Activated naive CD4-positive, alpha-beta T cell treated with anti-CD3 and anti-CD28 coated beads, Interleukin-2, amount 50 U/mL, for 72 hours (primary cell): ENCODE measurements around the gene LNX2. TPM values are rescaled to one million over a fixed set of nuclear protein-coding genes. Genes with fewer than 3 reads are reported as not detected.
A peak's percentile ranks its signal among the peaks of the same experiment; 100 is the strongest.

Experiments
- ATAC-seq, 2 donors: fragments of 150-1000 bp; cut with Tn5 transposase; 2 replicates each; pipeline ENCODE4 v1.10.0; 2021; ENCODE audit warnings: mild to moderate bottlenecking in 2 of 2, moderate library complexity in 2 of 2
- DNase-seq, 2 donors: peaks; one replicate each; pipeline ENCODE4 v3.0.0; 2021 to 2022; ENCODE audit warnings: low spot score in 2 of 2
- H3K27ac Mint-ChIP-seq, 2 donors: one replicate each; pipeline ENCODE4 v1.8.0; 2022; ENCODE audit warnings: mild to moderate bottlenecking in 2 of 2, mixed read lengths in 2 of 2
- H3K36me3 Mint-ChIP-seq, 2 donors: one replicate each; pipeline ENCODE4 v1.8.0; 2022; ENCODE audit warnings: mixed read lengths in 2 of 2
- H3K9me3 Mint-ChIP-seq, 2 donors: one replicate each; pipeline ENCODE4 v1.8.0; 2022; ENCODE audit warnings: mixed read lengths in 2 of 2
- total RNA-seq, 2 donors: library from RNA; stranded (reverse); gene quantifications; one replicate each; pipeline ENCODE4 v1.2.3, GENCODE V29; 2022

The LNX2 gene
- total RNA-seq, 2 donors from 2014 or later = 4.9 to 7.7 TPM

GRCh38 chr13:27522847-27523246 is 97.5 kb downstream of the LNX2 start:
- Mint-ChIP-seq H3K27ac (no peak overlapping the region), H3K36me3 (peaks cover 0 to 2% of the 10 kb centered on the region in 2 donors), H3K9me3 (peaks cover 0 to 2% of the 10 kb centered on the region in 2 donors)
- ATAC-seq (no peak), DNase-seq (no peak)

GRCh38 chr13:27516103-27516502 is 104.2 kb downstream of the LNX2 start:
- DNase-seq = no peak
- no peaks in the 10 kb centered on the region for H3K36me3 Mint-ChIP-seq
- H3K9me3 Mint-ChIP-seq = no peaks in the 10 kb centered on the region
- no peak for ATAC-seq
- no peak overlapping the region for H3K27ac Mint-ChIP-seq

GRCh38 chr13:27510082-27510481 is 110.2 kb downstream of the LNX2 start:
- H3K36me3 Mint-ChIP-seq = no peaks in the 10 kb centered on the region
- H3K9me3 Mint-ChIP-seq = no peaks in the 10 kb centered on the region
- no peak overlapping the region for H3K27ac Mint-ChIP-seq
- no peak for ATAC-seq
- DNase-seq = no peak

- DNase-seq (no peak), ATAC-seq (no peak)
- Mint-ChIP-seq H3K36me3 (no peaks in the 10 kb centered on the region), H3K27ac (peak overlapping the region in 1 of 2 donors; percentile 30), H3K9me3 (no peaks in the 10 kb centered on the region)
These were observed 111.5 kb downstream of the LNX2 start for GRCh38 chr13:27508802-27509201.

GRCh38 chr13:27505792-27506191 is 114.5 kb downstream of the LNX2 start:
- H3K36me3 Mint-ChIP-seq = no peaks in the 10 kb centered on the region
- ATAC-seq (no peak), DNase-seq (no peak)
- no peak overlapping the region for H3K27ac Mint-ChIP-seq
- no peaks in the 10 kb centered on the region for H3K9me3 Mint-ChIP-seq

- Mint-ChIP-seq H3K27ac (no peak overlapping the region), H3K9me3 (no peaks in the 10 kb centered on the region), H3K36me3 (no peaks in the 10 kb centered on the region)
- ATAC-seq (no peak), DNase-seq (no peak)
These were observed 115.5 kb downstream of the LNX2 start for GRCh38 chr13:27504868-27505194.

- ATAC-seq (no peak), DNase-seq (no peak)
- Mint-ChIP-seq H3K27ac (no peak overlapping the region), H3K9me3 (no peaks in the 10 kb centered on the region), H3K36me3 (no peaks in the 10 kb centered on the region)
These were observed 116.0 kb downstream of the LNX2 start for GRCh38 chr13:27504128-27504867.

GRCh38 chr13:27500806-27501534 is 119.4 kb downstream of the LNX2 start:
- no peak for ATAC-seq
- H3K27ac Mint-ChIP-seq = no peak overlapping the region
- no peaks in the 10 kb centered on the region for H3K9me3 Mint-ChIP-seq
- H3K36me3 Mint-ChIP-seq = no peaks in the 10 kb centered on the region
- DNase-seq = no peak

- ATAC-seq (no peak), DNase-seq (no peak)
- Mint-ChIP-seq H3K36me3 (no peaks in the 10 kb centered on the region), H3K9me3 (no peaks in the 10 kb centered on the region), H3K27ac (no peak overlapping the region)
These were observed 122.6 kb downstream of the LNX2 start for GRCh38 chr13:27497563-27498230.

- H3K9me3 Mint-ChIP-seq = no peaks in the 10 kb centered on the region
- H3K27ac Mint-ChIP-seq = no peak overlapping the region
- no peaks in the 10 kb centered on the region for H3K36me3 Mint-ChIP-seq
- DNase-seq (no peak), ATAC-seq (no peak)
These were observed 123.6 kb downstream of the LNX2 start for GRCh38 chr13:27496536-27497273.

GRCh38 chr13:27496006-27496405 is 124.3 kb downstream of the LNX2 start:
- H3K27ac Mint-ChIP-seq = no peak overlapping the region
- no peak for ATAC-seq

More at GRCh38 chr13:27496006-27496405, 124.3 kb downstream of the LNX2 start:
- no peaks in the 10 kb centered on the region for H3K36me3 Mint-ChIP-seq
- no peaks in the 10 kb centered on the region for H3K9me3 Mint-ChIP-seq
- DNase-seq = no peak

Other genes with a start within 250 kb of the LNX2 start
- 100 to 1,000 TPM; 133 to 190 TPM for gene GTF3A, start 195.9 kb downstream of the LNX2 start, total RNA-seq
- 10 to 100 TPM; 34.7 to 49.7 TPM for gene MTIF3, start 170.0 kb downstream of the LNX2 start, total RNA-seq
- 100 to 1,000 TPM; 159 to 166 TPM for gene POLR1D, start 1.4 kb upstream of the LNX2 start, total RNA-seq
- gene GSX1, start 172.0 kb upstream of the LNX2 start, total RNA-seq = not detected